ENCODE data around the gene FERMT2.

- TF ChIP-seq CTCF (IDR thresholded peaks at IDR 0.05) (no peak), POLR2A (IDR thresholded peaks at IDR 0.05) (no peak)
Measured at GRCh38 chr14:52948836-52949235, 2.0 kb downstream of the FERMT2 start.

All from uterus (tissue), 2 donors.